GM12878 (cell line): ENCODE data around the gene LEUTX. TPM values are rescaled to one million over a fixed set of nuclear protein-coding genes. Genes with fewer than 3 reads are reported as not detected.

Experiments
- ATAC-seq: fragments of 200-7000 bp; cut with Tn5 transposase; 3 replicates; pipeline ENCODE4 v1.9.1; 2020; ENCODE audit warnings: mild to moderate bottlenecking, moderate library complexity
- BruUV-seq: library from RNA; stranded (reverse); fragments of 400-500 nt; replicated peaks from 2 replicates; lab custom pipeline; 2021; lab: Mats Ljungman, UMichigan
- CTCF ChIA-PET: fragments of 300-600 bp; sonication (Branson Sonifier 250); formaldehyde crosslinking; extraction: SDS; loops from one replicate; lab custom pipeline; 2021; ENCODE audit warnings: inconsistent platforms; lab: Yijun Ruan, JAX
- POLR2A ChIA-PET: fragments of 350-600 bp; formaldehyde crosslinking; extraction: SDS; loops from one replicate; lab custom pipeline; 2021; ENCODE audit warnings: inconsistent platforms; lab: Charles Lee
- RAD21 ChIA-PET: fragments of 300-600 bp; sonication (Branson Sonifier 250); formaldehyde crosslinking; loops from one replicate; lab custom pipeline; 2023; ENCODE audit warnings: antibody characterized with exemption; ENCODE audit not compliant: unreplicated experiment; lab: Charles Lee
- SMC1A ChIA-PET: fragments of 300-600 bp; sonication (Branson Sonifier 250); formaldehyde crosslinking; loops from one replicate; lab custom pipeline; 2023; ENCODE audit not compliant: unreplicated experiment, uncharacterized antibody; lab: Charles Lee
- DNase-seq: peaks from one replicate; pipeline ENCODE4 v3.0.0-alpha.2; 2011; ENCODE audit warnings: low read depth, low spot score
- FAIRE-seq: peaks from 3 replicates; lab custom pipeline; 2011; peaks lifted over from hg19 to GRCh38; lab: Jason Lieb, UNC
- H2AFZ ChIP-seq: 2 replicates; pipeline ENCODE4 v1.6.0; 2011; ENCODE audit warnings: low read depth, low read length, control low read depth; ENCODE audit not compliant: control insufficient read depth
- H3K27ac ChIP-seq: 2 replicates; pipeline ENCODE4 v1.5.1; 2011; ENCODE audit warnings: control low read depth; ENCODE audit not compliant: control insufficient read depth, insufficient read depth
- H3K27me3 ChIP-seq, 2 experiments: replicated peaks in 1 of 2; 2 replicates each; pipeline versions ENCODE4 v1.6.0 to v1.6.1; 2011; ENCODE audit warnings: low read length in 1 of 2; ENCODE audit not compliant: control insufficient read depth in 2 of 2, insufficient read depth in 2 of 2
- H3K36me3 ChIP-seq, 2 experiments: 2 replicates each; pipeline ENCODE4 v1.5.1; 2011; ENCODE audit warnings: low read length in 1 of 2; ENCODE audit not compliant: control insufficient read depth in 2 of 2, insufficient read depth in 2 of 2
- H3K4me1 ChIP-seq: 2 replicates; pipeline ENCODE4 v1.6.1; 2011; ENCODE audit warnings: mild to moderate bottlenecking, low read length, moderate library complexity, mixed read lengths; ENCODE audit not compliant: control insufficient read depth, insufficient read depth
- H3K4me2 ChIP-seq: 2 replicates; pipeline ENCODE4 v1.6.0; 2011; ENCODE audit warnings: control low read depth; ENCODE audit not compliant: control insufficient read depth, insufficient read depth
- H3K4me3 ChIP-seq: fragments of 200-600 bp; sonication (generic); 2 replicates; pipeline ENCODE4 v1.5.1; 2016
- H3K79me2 ChIP-seq: 2 replicates; pipeline ENCODE4 v1.6.0; 2011; ENCODE audit warnings: low read length; ENCODE audit not compliant: control insufficient read depth, insufficient read depth
- H3K9ac ChIP-seq: 2 replicates; pipeline ENCODE4 v1.8.0; 2011; ENCODE audit warnings: low read length, control low read depth, mixed read lengths; ENCODE audit not compliant: control insufficient read depth, insufficient read depth
- H3K9me3 ChIP-seq: replicated peaks from 3 replicates; pipeline ENCODE4 v1.5.1; 2011; ENCODE audit warnings: mild to moderate bottlenecking, low read length; ENCODE audit not compliant: control insufficient read depth, insufficient read depth
- H4K20me1 ChIP-seq: 2 replicates; pipeline ENCODE4 v1.6.0; 2011; ENCODE audit not compliant: control insufficient read depth, insufficient read depth
- CEBPB ChIP-seq, 2 experiments: fragments of 150-350 bp in 1 of 2; IDR thresholded peaks; 2 replicates each; pipeline ENCODE4 v1.6.1; 2012 to 2014; ENCODE audit warnings: low read depth in 2 of 2, low read length in 2 of 2, borderline replicate concordance in 1 of 2, inconsistent platforms in 1 of 2
- EZH2 ChIP-seq: IDR thresholded peaks from 2 replicates; pipeline ENCODE4 v1.6.1; 2012; ENCODE audit warnings: low read depth, mild to moderate bottlenecking, control low read depth, inconsistent platforms, low read length, borderline replicate concordance; ENCODE audit not compliant: control insufficient read depth
- MTA3 ChIP-seq: IDR thresholded peaks from 2 replicates; pipeline ENCODE4 v1.6.1; 2012; ENCODE audit warnings: low read length, inconsistent platforms, borderline replicate concordance
- NRF1 ChIP-seq: conservative IDR thresholded peaks from 2 replicates; pipeline ENCODE4 v1.6.1; 2011; ENCODE audit warnings: mild to moderate bottlenecking, low read depth, low read length, improper control_type of control experiment
- PML ChIP-seq: IDR thresholded peaks from 2 replicates; pipeline ENCODE4 v1.6.1; 2012; ENCODE audit warnings: low read length, inconsistent platforms
- SIX5 ChIP-seq: IDR thresholded peaks from 2 replicates; pipeline ENCODE4 v1.6.1; 2011; ENCODE audit warnings: mild to moderate bottlenecking, low read depth, low read length, moderate library complexity; ENCODE audit not compliant: severe bottlenecking
- SREBF1 ChIP-seq: IDR thresholded peaks from 2 replicates; pipeline ENCODE4 v1.6.1; 2012; ENCODE audit warnings: mild to moderate bottlenecking, low read length
- TCF12 ChIP-seq: IDR thresholded peaks from 2 replicates; pipeline ENCODE4 v1.6.1; 2011; ENCODE audit warnings: low read depth, mild to moderate bottlenecking, low read length
- TCF7 ChIP-seq: IDR thresholded peaks from 2 replicates; pipeline ENCODE4 v1.6.1; 2014; ENCODE audit warnings: antibody characterized with exemption, borderline replicate concordance
- YBX1 ChIP-seq: fragments of 450-650 bp; IDR thresholded peaks from 2 replicates; pipeline ENCODE4 v1.6.1; 2016; ENCODE audit warnings: antibody characterized with exemption
- ZZZ3 ChIP-seq: IDR thresholded peaks from 2 replicates; pipeline ENCODE4 v1.6.1; 2011; ENCODE audit warnings: low read depth; ENCODE audit not compliant: control insufficient read depth, insufficient read length
- WGBS: methylation state at CpG from one replicate; pipeline ENCODE4 v1.1.6; 2016; ENCODE audit warnings: low lambda C conversion rate; ENCODE audit not compliant: insufficient replicate concordance, insufficient coverage; ENCODE audit errors: missing lambda C conversion rate; 5-methylcytosine and 5-hydroxymethylcytosine counted together
- in situ Hi-C: fragments of 300-500 bp; cut with MboI; formaldehyde crosslinking; loops from 9 replicates; pipeline ENCODE4 v1.14.3; 2018; ENCODE audit warnings: mixed read lengths
- intact Hi-C: fragments of 100-400 bp; cut with micrococcal nuclease; formaldehyde crosslinking; loops from one replicate; pipeline ENCODE4 v1.14.2; 2022; ENCODE audit not compliant: unreplicated experiment
- polyA plus RNA-seq, 11 experiments: library from polyadenylated mRNA; depleted of rRNA in 4 of 11; unstranded in 6 of 11; stranded (reverse) in 5 of 11; fragments of >200 nt; fragmentation: Nextera tagmentation in 4 of 11; fragmentation: Illumina TruSeq in 1 of 11; extraction: Ambion mirVana in 4 of 11; extraction: Trizol in 1 of 11; gene quantifications; 1 replicate in 1 of 11; 2 replicates in 10 of 11; pipeline versions ENCODE4 v1.2.1 to v1.2.3, GENCODE V29; 2011 to 2016; ENCODE audit warnings: inconsistent platforms in 2 of 11, missing spikeins in 2 of 11, low read depth in 1 of 11
- total RNA-seq, 4 experiments: library from RNA; depleted of rRNA in 3 of 4; stranded (reverse); fragments of >200 nt in 3 of 4; fragmentation: Illumina TruSeq in 1 of 4; extraction: Trizol in 1 of 4; gene quantifications; 2 replicates each; pipeline versions ENCODE4 v1.2.1 to v1.2.3, GENCODE V29; 2013 to 2021
- TF ChIP-seq, protein P1 (sequence below): IDR thresholded peaks from 2 replicates; pipeline ENCODE4 v1.6.1; 2012; ENCODE audit warnings: mild to moderate bottlenecking, low read depth, low read length

The LEUTX gene
- total and polyA plus RNA-seq, 10 of the 15 experiments (the other 5 are each of a cell fraction or from before 2014, with no cell fraction given): 0.29 to 0.46 (median 0.40) TPM; not detected in 4

- TF ChIP-seq ZZZ3: no peak
- TF ChIP-seq NRF1: no peak
- TF ChIP-seq TCF7: no peak
- no peak for TF ChIP-seq PML
- TF ChIP-seq CEBPB (IDR thresholded peaks at IDR 0.05; ENCODE audit: borderline replicate concordance in 1 of 2, low read depth in 2 of 2, low read length in 2 of 2): no peak
- no peak for TF ChIP-seq TCF12
- no peak for TF ChIP-seq MTA3
- TF ChIP-seq, protein P1, sequence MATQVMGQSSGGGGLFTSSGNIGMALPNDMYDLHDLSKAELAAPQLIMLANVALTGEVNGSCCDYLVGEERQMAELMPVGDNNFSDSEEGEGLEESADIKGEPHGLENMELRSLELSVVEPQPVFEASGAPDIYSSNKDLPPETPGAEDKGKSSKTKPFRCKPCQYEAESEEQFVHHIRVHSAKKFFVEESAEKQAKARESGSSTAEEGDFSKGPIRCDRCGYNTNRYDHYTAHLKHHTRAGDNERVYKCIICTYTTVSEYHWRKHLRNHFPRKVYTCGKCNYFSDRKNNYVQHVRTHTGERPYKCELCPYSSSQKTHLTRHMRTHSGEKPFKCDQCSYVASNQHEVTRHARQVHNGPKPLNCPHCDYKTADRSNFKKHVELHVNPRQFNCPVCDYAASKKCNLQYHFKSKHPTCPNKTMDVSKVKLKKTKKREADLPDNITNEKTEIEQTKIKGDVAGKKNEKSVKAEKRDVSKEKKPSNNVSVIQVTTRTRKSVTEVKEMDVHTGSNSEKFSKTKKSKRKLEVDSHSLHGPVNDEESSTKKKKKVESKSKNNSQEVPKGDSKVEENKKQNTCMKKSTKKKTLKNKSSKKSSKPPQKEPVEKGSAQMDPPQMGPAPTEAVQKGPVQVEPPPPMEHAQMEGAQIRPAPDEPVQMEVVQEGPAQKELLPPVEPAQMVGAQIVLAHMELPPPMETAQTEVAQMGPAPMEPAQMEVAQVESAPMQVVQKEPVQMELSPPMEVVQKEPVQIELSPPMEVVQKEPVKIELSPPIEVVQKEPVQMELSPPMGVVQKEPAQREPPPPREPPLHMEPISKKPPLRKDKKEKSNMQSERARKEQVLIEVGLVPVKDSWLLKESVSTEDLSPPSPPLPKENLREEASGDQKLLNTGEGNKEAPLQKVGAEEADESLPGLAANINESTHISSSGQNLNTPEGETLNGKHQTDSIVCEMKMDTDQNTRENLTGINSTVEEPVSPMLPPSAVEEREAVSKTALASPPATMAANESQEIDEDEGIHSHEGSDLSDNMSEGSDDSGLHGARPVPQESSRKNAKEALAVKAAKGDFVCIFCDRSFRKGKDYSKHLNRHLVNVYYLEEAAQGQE: no peak
- TF ChIP-seq EZH2: no peak
- TF ChIP-seq SIX5: no peak
- TF ChIP-seq YBX1: no peak
- no peak for TF ChIP-seq SREBF1
Observed at GRCh38 chr19:39825531-39826076, 47.0 kb downstream of the LEUTX start.

More at GRCh38 chr19:39825531-39826076, 47.0 kb downstream of the LEUTX start:
- no peak overlapping the region for H3K9ac ChIP-seq
- H3K9me3 ChIP-seq: no peaks in the 10 kb centered on the region
- no peak overlapping the region for H2AFZ ChIP-seq
- no peak overlapping the region for H3K27ac ChIP-seq
- ATAC-seq (no peak), DNase-seq (no peak), FAIRE-seq (no peak)
- in situ Hi-C loops (no loop called here), intact Hi-C loops (no loop called here)
- peaks cover 13 to 16% of the 10 kb centered on the region in 2 experiments for H3K36me3 ChIP-seq
- BruUV-seq: no TSS peak
- ChIA-PET POLR2A (interaction anchor here (2.1 kb wide), 1 partner anchor 8 kb away, joined by 10 read pairs; no protein-coding TSS in a partner anchor), CTCF (interaction anchor here (0.7 to 1.5 kb wide), 2 partner anchors 18 to 145 kb away, joined by 3 to 4 read pairs; partner anchors contain the start of gene PSMC4), SMC1A (no interaction called here), RAD21 (no interaction called here)
- no peak overlapping the region for H3K4me3 ChIP-seq
- H3K4me1 ChIP-seq: peaks cover 14% of the 10 kb centered on the region
- no peak overlapping the region for H3K4me2 ChIP-seq
- H3K27me3 ChIP-seq: no peaks in the 10 kb centered on the region
- 100% methylated on average over 10 of the region's 17 CpGs for WGBS
- peaks cover 6% of the 10 kb centered on the region for H3K79me2 ChIP-seq
- H4K20me1 ChIP-seq: no peaks in the 10 kb centered on the region
